Keratinocyte (primary cell): ENCODE results near the gene PGK2. TPM values are rescaled to one million over a fixed set of nuclear protein-coding genes. Genes with fewer than 3 reads are reported as not detected.

Experiments used
- DNase-seq: peaks from one replicate; pipeline ENCODE4 v3.0.0-alpha.2; 2011; ENCODE audit warnings: low read depth, missing footprints, low spot score
- FAIRE-seq: peaks from 2 replicates; lab custom pipeline; 2011; peaks lifted over from hg19 to GRCh38; lab: Jason Lieb, UNC
- H2AFZ ChIP-seq: 2 replicates; pipeline ENCODE4 v1.6.0; 2012; ENCODE audit warnings: low read length, control low read depth, inconsistent platforms; ENCODE audit not compliant: control insufficient read depth
- H3K27ac ChIP-seq: 2 replicates; pipeline ENCODE4 v1.5.1; 2011; ENCODE audit warnings: low read length; ENCODE audit not compliant: control insufficient read depth, insufficient read depth
- H3K27me3 ChIP-seq: 3 replicates; pipeline ENCODE4 v1.6.0; 2011; ENCODE audit warnings: low read length; ENCODE audit not compliant: control insufficient read depth, insufficient read depth; ENCODE audit errors: extremely low read depth
- H3K36me3 ChIP-seq, 2 experiments: 2 replicates in 1 of 2; 3 replicates in 1 of 2; pipeline ENCODE4 v1.5.1; 2011; ENCODE audit warnings: low read length in 2 of 2, mild to moderate bottlenecking in 1 of 2; ENCODE audit not compliant: control insufficient read depth in 2 of 2, insufficient read depth in 2 of 2; ENCODE audit errors: extremely low read depth in 1 of 2
- H3K4me1 ChIP-seq: 3 replicates; pipeline ENCODE4 v1.5.1; 2011; ENCODE audit warnings: low read length; ENCODE audit not compliant: control insufficient read depth, insufficient read depth; ENCODE audit errors: extremely low read depth
- H3K4me2 ChIP-seq: 3 replicates; pipeline ENCODE4 v1.6.0; 2011; ENCODE audit warnings: low read depth, low read length; ENCODE audit not compliant: control insufficient read depth, insufficient read depth; ENCODE audit errors: extremely low read depth
- H3K4me3 ChIP-seq, 3 experiments: fragments of 200-600 bp in 1 of 3; sonication (generic) in 1 of 3; 2 replicates in 2 of 3; 3 replicates in 1 of 3; pipeline ENCODE4 v1.5.1; 2011 to 2016; ENCODE audit warnings: low read length in 3 of 3, mild to moderate bottlenecking in 3 of 3, control low read depth in 2 of 3, inconsistent platforms in 1 of 3, low read depth in 1 of 3, mixed read lengths in 1 of 3, mixed run types in 1 of 3, moderate library complexity in 1 of 3; ENCODE audit not compliant: control insufficient read depth in 2 of 3, insufficient read depth in 2 of 3; ENCODE audit errors: extremely low read depth in 1 of 3
- H3K79me2 ChIP-seq: 2 replicates; pipeline ENCODE4 v1.6.0; 2012; ENCODE audit warnings: low read length; ENCODE audit not compliant: control insufficient read depth, insufficient read depth
- H3K9ac ChIP-seq: 3 replicates; pipeline ENCODE4 v1.6.0; 2011; ENCODE audit warnings: low read length; ENCODE audit not compliant: control insufficient read depth, insufficient read depth; ENCODE audit errors: extremely low read depth
- H3K9me1 ChIP-seq: 3 replicates; pipeline ENCODE4 v1.6.0; 2011; ENCODE audit warnings: low read length; ENCODE audit not compliant: control insufficient read depth, insufficient read depth; ENCODE audit errors: extremely low read depth
- H3K9me3 ChIP-seq: 2 replicates; pipeline ENCODE4 v1.5.1; 2012; ENCODE audit warnings: low read depth, low read length; ENCODE audit not compliant: control insufficient read depth
- H4K20me1 ChIP-seq: 3 replicates; pipeline ENCODE4 v1.6.0; 2011; ENCODE audit warnings: low read length; ENCODE audit not compliant: control insufficient read depth, insufficient read depth; ENCODE audit errors: extremely low read depth
- CTCF ChIP-seq, 3 experiments: IDR thresholded peaks in 1 of 3; conservative IDR thresholded peaks in 1 of 3; optimal IDR thresholded peaks in 1 of 3; 2 replicates in 2 of 3; 3 replicates in 1 of 3; pipeline versions ENCODE3 to v1.5.1; 2011; ENCODE audit warnings: low read length in 3 of 3, mild to moderate bottlenecking in 3 of 3, moderate library complexity in 2 of 3, control low read depth in 1 of 3, inconsistent platforms in 1 of 3; ENCODE audit not compliant: insufficient read depth in 2 of 3; ENCODE audit errors: extremely low read depth in 1 of 3
- EZH2 ChIP-seq: IDR thresholded peaks from one replicate; pipeline ENCODE4 v1.6.1; 2012; ENCODE audit warnings: inconsistent platforms, mild to moderate bottlenecking, low read length, moderate library complexity
- dilution Hi-C: fragments of 300-500 bp; cut with MboI; formaldehyde crosslinking; loops from one replicate; pipeline ENCODE4 v1.7.0; 2020; ENCODE audit warnings: low sequenced_read_pairs; ENCODE audit not compliant: extremely low pct_ligation_motif_present
- polyA minus RNA-seq, 3 experiments: library from RNA; depleted of rRNA, polyadenylated mRNA; stranded (reverse); fragments of >200 nt; gene quantifications; 1 replicate in 1 of 3; 2 replicates in 1 of 3; 3 replicates in 1 of 3; pipeline ENCODE4 v1.2.3, GENCODE V29; 2011
- polyA plus RNA-seq, 5 experiments: library from polyadenylated mRNA; depleted of rRNA in 3 of 5; stranded (reverse) in 3 of 5; stranded (forward) in 1 of 5; unstranded in 1 of 5; fragments of >200 nt; gene quantifications; 1 replicate in 1 of 5; 2 replicates in 3 of 5; 3 replicates in 1 of 5; pipeline versions ENCODE4 v1.2.1 to v1.2.3, GENCODE V29; 2011 to 2012; ENCODE audit warnings: missing spikeins in 2 of 5, low read depth in 1 of 5, low replicate concordance in 1 of 5

The PGK2 gene
- polyA plus RNA-seq (not detected in 3 replicates), polyA minus RNA-seq (not detected in 3 replicates)
- polyA plus RNA-seq (2011; ENCODE audit: low read depth), result not detected
- not detected in 2 replicates for polyA plus RNA-seq (2011; cell fraction: cytosol; rRNA removed)
- polyA plus RNA-seq (2011; cell fraction: nucleus; rRNA removed), result not detected in 2 replicates
- polyA plus RNA-seq (2012; ENCODE audit: low replicate concordance), result not detected in 2 replicates
- polyA minus RNA-seq (2011; cell fraction: cytosol; rRNA and poly(A)+ RNA removed), result not detected
- polyA minus RNA-seq (2011; cell fraction: nucleus; rRNA and poly(A)+ RNA removed), result not detected in 2 replicates

- no peak for FAIRE-seq
- Histone ChIP-seq H3K36me3 (no peaks in the 10 kb centered on the region), H3K9me3 (no peaks in the 10 kb centered on the region), H3K9ac (no peak within 1 kb of the TSS), H3K4me2 (no peak within 1 kb of the TSS), H3K4me1 (no peaks in the 10 kb centered on the region), H3K27me3 (no peaks in the 10 kb centered on the region), H3K79me2 (no peaks in the 10 kb centered on the region), H4K20me1 (no peaks in the 10 kb centered on the region), H2AFZ (no peak within 1 kb of the TSS), H3K27ac (no peak within 1 kb of the TSS), H3K4me3 (no peak within 1 kb of the TSS), H3K9me1 (no peaks in the 10 kb centered on the region)
- no peak for DNase-seq
- dilution Hi-C loops, result no loop called here
- no peak for TF ChIP-seq EZH2
- no peak for TF ChIP-seq CTCF (optimal IDR thresholded peaks at IDR 0.05 in 1 of 3, IDR thresholded peaks at IDR 0.05 in 1 of 3, conservative IDR thresholded peaks at IDR 0.05 in 1 of 3; ENCODE audit: extremely low read depth in 1 of 3, insufficient read depth in 2 of 3, low read length in 3 of 3)
Observed at GRCh38 chr6:49787176-49787575, at the start of gene PGK2. Gene PGK2, minus strand, starts transcription at chr6:49787285. Its CDS starts 98 bp downstream, at chr6:49787187.

GRCh38 chr6:49835140-49835539 lies 48.1 kb upstream of the PGK2 start:
- no peaks in the 10 kb centered on the region for H3K27me3 ChIP-seq
- no peak overlapping the region for H3K4me3 ChIP-seq
- no peaks in the 10 kb centered on the region for H3K9me3 ChIP-seq
- H3K9ac ChIP-seq, result no peak overlapping the region
- TF ChIP-seq CTCF (optimal IDR thresholded peaks at IDR 0.05 in 1 of 3, IDR thresholded peaks at IDR 0.05 in 1 of 3, conservative IDR thresholded peaks at IDR 0.05 in 1 of 3; ENCODE audit: extremely low read depth in 1 of 3, insufficient read depth in 2 of 3, low read length in 3 of 3) (no peak), EZH2 (no peak)
- no peaks in the 10 kb centered on the region for H3K4me1 ChIP-seq
- no peak overlapping the region for H3K27ac ChIP-seq
- H2AFZ ChIP-seq, result no peak overlapping the region
- no peak for DNase-seq
- no peaks in the 10 kb centered on the region for H3K79me2 ChIP-seq
- no peak overlapping the region for H3K4me2 ChIP-seq
- H3K36me3 ChIP-seq, result no peaks in the 10 kb centered on the region
- no peak for FAIRE-seq
- no peaks in the 10 kb centered on the region for H4K20me1 ChIP-seq
- no peaks in the 10 kb centered on the region for H3K9me1 ChIP-seq
- dilution Hi-C loops, result loop anchor here (25.0 kb wide), 1 partner anchor 198 kb away; the partner anchor contains the start of gene RHAG
